ENCODE measurements around the gene ALG9.
A peak's percentile ranks its signal among the peaks of the same experiment; 100 is the strongest.

Gene ALG9

GRCh38 chr11:111765984-111766833, 105.2 kb downstream of the ALG9 start, which contains the start of gene PPP2R1B:
Gene PPP2R1B, minus strand, starts transcription at chr11:111766389. Its CDS starts 28 bp downstream, at chr11:111766361.
- Histone ChIP-seq H2AFZ (ENCODE audit: low read length, unreplicated experiment) (peak within 1 kb of the TSS; percentile 94), H3K79me2 (ENCODE audit: control insufficient read depth, insufficient read depth, low read length, unreplicated experiment) (peaks cover 39% of the 10 kb centered on the region), H3K4me1 (ENCODE audit: control insufficient read depth, insufficient read depth, low read length, unreplicated experiment) (peaks cover 14% of the 10 kb centered on the region)

DNA sequence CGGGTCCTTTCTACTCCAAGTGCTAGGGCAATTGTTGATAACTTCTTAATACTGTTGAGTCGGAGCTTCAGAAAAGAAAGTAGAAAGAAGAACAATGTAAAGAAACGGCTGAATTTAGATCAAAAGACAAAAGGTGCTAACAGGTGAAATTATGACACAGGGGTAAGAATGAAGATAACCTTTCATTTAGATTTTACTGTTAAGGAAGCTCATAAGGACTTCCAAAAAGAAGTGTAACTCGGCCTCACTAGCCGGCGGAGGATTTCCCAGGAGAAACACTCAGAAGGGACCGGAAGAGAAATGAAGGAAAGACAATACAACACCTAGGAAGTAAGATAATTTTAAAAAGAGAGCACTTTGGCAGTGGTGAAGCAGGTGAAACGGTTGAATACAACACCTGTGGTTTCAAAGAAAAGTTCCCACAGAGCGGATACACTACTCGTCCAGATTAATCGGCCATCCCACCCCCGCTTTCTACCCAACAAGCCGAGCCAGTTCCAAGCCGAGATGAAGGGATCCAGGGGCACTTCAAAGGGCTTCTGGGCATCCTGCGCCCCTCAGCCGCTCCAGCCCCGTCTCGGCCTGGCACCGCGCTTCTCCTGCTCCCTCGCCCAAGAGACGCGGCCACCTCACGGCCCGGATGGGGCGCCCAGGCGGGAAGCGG, 105.9 kb downstream of the ALG9 start:
- Histone ChIP-seq H3K27ac (ENCODE audit: low read depth, low read length) (peak overlapping the region; percentile 75; the same call in 1 of the 2 replicates), H3K27me3 (ENCODE audit: insufficient read depth, low read length) (no peaks in the 10 kb centered on the region), H2AFZ (ENCODE audit: low read length, unreplicated experiment) (peak overlapping the region; percentile 93)

More at GRCh38 chr11:111765984-111766833, 105.2 kb downstream of the ALG9 start, which contains the start of gene PPP2R1B:
- peak within 1 kb of the TSS; percentile 75 for H3K27ac ChIP-seq (ENCODE audit: low read depth, low read length)
- H3K27me3 ChIP-seq (ENCODE audit: insufficient read depth, low read length), result no peaks in the 10 kb centered on the region
- H3K4me3 ChIP-seq (ENCODE audit: low read depth, low read length), result peak within 1 kb of the TSS; percentile 90
- H3K36me3 ChIP-seq (ENCODE audit: insufficient read depth, low read length), result peaks cover 7% of the 10 kb centered on the region; the same call in 1 of the 2 replicates

GRCh38 chr11:111764621-111765020, 106.8 kb downstream of the ALG9 start:
- peaks cover 19% of the 10 kb centered on the region for H3K36me3 ChIP-seq (ENCODE audit: insufficient read depth, low read length)
- no peaks in the 10 kb centered on the region for H3K27me3 ChIP-seq (ENCODE audit: insufficient read depth, low read length)
- H2AFZ ChIP-seq (ENCODE audit: low read length, unreplicated experiment), result no peak overlapping the region
- H3K4me3 ChIP-seq (ENCODE audit: low read depth, low read length), result peak overlapping the region; percentile 90
- no peak overlapping the region for H3K27ac ChIP-seq (ENCODE audit: low read depth, low read length)
- H3K79me2 ChIP-seq (ENCODE audit: control insufficient read depth, insufficient read depth, low read length, unreplicated experiment), result peaks cover 41% of the 10 kb centered on the region
- peaks cover 14% of the 10 kb centered on the region for H3K4me1 ChIP-seq (ENCODE audit: control insufficient read depth, insufficient read depth, low read length, unreplicated experiment)

More for the DNA sequence above, 105.9 kb downstream of the ALG9 start:
- H3K36me3 ChIP-seq (ENCODE audit: insufficient read depth, low read length), result peaks cover 14% of the 10 kb centered on the region; the same call in 1 of the 2 replicates
- H3K4me1 ChIP-seq (ENCODE audit: control insufficient read depth, insufficient read depth, low read length, unreplicated experiment), result peaks cover 14% of the 10 kb centered on the region
- H3K4me3 ChIP-seq (ENCODE audit: low read depth, low read length), result peak overlapping the region; percentile 90
- peaks cover 41% of the 10 kb centered on the region for H3K79me2 ChIP-seq (ENCODE audit: control insufficient read depth, insufficient read depth, low read length, unreplicated experiment)

DNA sequence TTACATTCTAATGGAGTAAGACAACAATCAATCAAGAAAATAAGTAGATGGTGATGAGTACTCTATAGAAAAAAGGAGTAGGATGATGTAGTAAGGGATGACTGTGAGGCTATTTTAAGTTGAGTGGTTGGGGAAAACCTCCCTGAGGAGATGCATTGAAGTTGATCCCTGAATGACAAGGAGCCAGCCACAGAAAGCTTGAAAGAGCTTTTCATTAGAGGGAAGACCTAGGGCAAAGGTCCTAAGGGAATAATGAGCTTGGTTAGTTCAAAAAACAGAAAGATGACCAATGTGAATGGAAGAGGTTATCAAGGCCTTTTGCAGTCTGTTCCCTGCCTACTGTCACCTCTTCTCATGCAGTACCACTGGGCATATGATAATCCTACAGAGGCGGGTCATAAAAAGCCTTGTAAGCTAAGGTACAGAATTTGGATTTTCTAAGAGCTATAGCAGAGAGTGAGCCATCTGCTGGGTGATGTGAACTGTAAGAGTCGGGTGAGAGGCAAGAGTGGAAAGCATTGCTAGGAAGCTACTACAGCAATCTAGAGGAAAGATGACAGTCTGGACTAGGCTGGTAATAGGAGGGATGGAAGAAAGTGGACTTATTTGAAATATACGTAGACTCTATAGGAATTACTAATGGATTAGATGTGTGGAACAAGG, 108.3 kb downstream of the ALG9 start:
- peaks cover 28% of the 10 kb centered on the region for H3K36me3 ChIP-seq (ENCODE audit: insufficient read depth, low read length)

GRCh38 chr11:111762526-111762925, 108.9 kb downstream of the ALG9 start:
- peaks cover 14% of the 10 kb centered on the region for H3K4me1 ChIP-seq (ENCODE audit: control insufficient read depth, insufficient read depth, low read length, unreplicated experiment)
- H3K27me3 ChIP-seq (ENCODE audit: insufficient read depth, low read length), result no peaks in the 10 kb centered on the region
- no peak overlapping the region for H2AFZ ChIP-seq (ENCODE audit: low read length, unreplicated experiment)
- H3K27ac ChIP-seq (ENCODE audit: low read depth, low read length), result no peak overlapping the region
- peaks cover 28% of the 10 kb centered on the region for H3K36me3 ChIP-seq (ENCODE audit: insufficient read depth, low read length)
- peaks cover 41% of the 10 kb centered on the region for H3K79me2 ChIP-seq (ENCODE audit: control insufficient read depth, insufficient read depth, low read length, unreplicated experiment)
- H3K4me3 ChIP-seq (ENCODE audit: low read depth, low read length), result no peak overlapping the region

More for the DNA sequence above, 108.3 kb downstream of the ALG9 start:
- Histone ChIP-seq H3K27me3 (ENCODE audit: insufficient read depth, low read length) (no peaks in the 10 kb centered on the region), H3K4me1 (ENCODE audit: control insufficient read depth, insufficient read depth, low read length, unreplicated experiment) (peaks cover 14% of the 10 kb centered on the region), H3K4me3 (ENCODE audit: low read depth, low read length) (no peak overlapping the region), H3K27ac (ENCODE audit: low read depth, low read length) (no peak overlapping the region), H2AFZ (ENCODE audit: low read length, unreplicated experiment) (no peak overlapping the region), H3K79me2 (ENCODE audit: control insufficient read depth, insufficient read depth, low read length, unreplicated experiment) (peaks cover 41% of the 10 kb centered on the region)

- Histone ChIP-seq H3K27me3 (ENCODE audit: insufficient read depth, low read length) (no peaks in the 10 kb centered on the region), H3K4me1 (ENCODE audit: control insufficient read depth, insufficient read depth, low read length, unreplicated experiment) (peaks cover 10% of the 10 kb centered on the region), H3K27ac (ENCODE audit: low read depth, low read length) (no peak overlapping the region), H2AFZ (ENCODE audit: low read length, unreplicated experiment) (no peak overlapping the region), H3K79me2 (ENCODE audit: control insufficient read depth, insufficient read depth, low read length, unreplicated experiment) (peaks cover 40% of the 10 kb centered on the region), H3K36me3 (ENCODE audit: insufficient read depth, low read length) (peaks cover 31% of the 10 kb centered on the region), H3K4me3 (ENCODE audit: low read depth, low read length) (no peak overlapping the region)
Observed at GRCh38 chr11:111761036-111761435, 110.3 kb downstream of the ALG9 start.

GRCh38 chr11:111759778-111760407, 111.5 kb downstream of the ALG9 start:
- H3K79me2 ChIP-seq (ENCODE audit: control insufficient read depth, insufficient read depth, low read length, unreplicated experiment), result peaks cover 29% of the 10 kb centered on the region
- H2AFZ ChIP-seq (ENCODE audit: low read length, unreplicated experiment), result no peak overlapping the region
- no peaks in the 10 kb centered on the region for H3K27me3 ChIP-seq (ENCODE audit: insufficient read depth, low read length)
- peaks cover 9% of the 10 kb centered on the region for H3K4me1 ChIP-seq (ENCODE audit: control insufficient read depth, insufficient read depth, low read length, unreplicated experiment)
- peaks cover 32% of the 10 kb centered on the region for H3K36me3 ChIP-seq (ENCODE audit: insufficient read depth, low read length)
- H3K27ac ChIP-seq (ENCODE audit: low read depth, low read length), result no peak overlapping the region
- H3K4me3 ChIP-seq (ENCODE audit: low read depth, low read length), result no peak overlapping the region

DNA sequence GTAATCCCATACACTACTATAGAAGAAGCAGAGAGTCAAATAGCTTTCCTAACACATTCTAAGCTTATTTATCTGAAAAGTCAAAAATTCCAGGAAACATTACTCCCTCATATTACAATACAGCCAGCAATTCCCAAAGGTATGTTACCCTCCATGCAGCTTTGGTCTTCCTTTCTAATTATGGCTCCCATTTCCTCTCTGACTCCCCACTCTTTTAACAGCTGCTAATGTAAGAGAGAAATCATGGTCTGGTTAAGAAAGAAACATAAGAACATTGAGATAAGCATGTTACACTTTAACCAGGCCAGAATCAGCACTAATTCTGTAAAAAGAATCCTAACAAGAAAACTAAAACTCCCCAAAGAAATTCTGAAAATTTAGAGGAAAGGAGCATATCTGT, 112.0 kb downstream of the ALG9 start:
- Histone ChIP-seq H3K4me1 (ENCODE audit: control insufficient read depth, insufficient read depth, low read length, unreplicated experiment) (peaks cover 4% of the 10 kb centered on the region), H3K79me2 (ENCODE audit: control insufficient read depth, insufficient read depth, low read length, unreplicated experiment) (peaks cover 23% of the 10 kb centered on the region), H2AFZ (ENCODE audit: low read length, unreplicated experiment) (no peak overlapping the region), H3K27ac (ENCODE audit: low read depth, low read length) (no peak overlapping the region), H3K27me3 (ENCODE audit: insufficient read depth, low read length) (no peaks in the 10 kb centered on the region), H3K36me3 (ENCODE audit: insufficient read depth, low read length) (peaks cover 37% of the 10 kb centered on the region), H3K4me3 (ENCODE audit: low read depth, low read length) (no peak overlapping the region)

GRCh38 chr11:111756097-111756496, 115.3 kb downstream of the ALG9 start:
- Histone ChIP-seq H3K36me3 (ENCODE audit: insufficient read depth, low read length) (peaks cover 44% of the 10 kb centered on the region), H3K4me1 (ENCODE audit: control insufficient read depth, insufficient read depth, low read length, unreplicated experiment) (no peaks in the 10 kb centered on the region), H3K4me3 (ENCODE audit: low read depth, low read length) (no peak overlapping the region), H3K27me3 (ENCODE audit: insufficient read depth, low read length) (no peaks in the 10 kb centered on the region), H2AFZ (ENCODE audit: low read length, unreplicated experiment) (no peak overlapping the region), H3K27ac (ENCODE audit: low read depth, low read length) (no peak overlapping the region), H3K79me2 (ENCODE audit: control insufficient read depth, insufficient read depth, low read length, unreplicated experiment) (peaks cover under 1% of the 10 kb centered on the region)

- peaks cover 32% of the 10 kb centered on the region for H3K36me3 ChIP-seq (ENCODE audit: insufficient read depth, low read length)
- no peak overlapping the region for H3K27ac ChIP-seq (ENCODE audit: low read depth, low read length)
- H3K27me3 ChIP-seq (ENCODE audit: insufficient read depth, low read length), result no peaks in the 10 kb centered on the region
- H3K4me1 ChIP-seq (ENCODE audit: control insufficient read depth, insufficient read depth, low read length, unreplicated experiment), result peaks cover 25% of the 10 kb centered on the region
- H3K4me3 ChIP-seq (ENCODE audit: low read depth, low read length), result no peak overlapping the region
- H3K79me2 ChIP-seq (ENCODE audit: control insufficient read depth, insufficient read depth, low read length, unreplicated experiment), result no peaks in the 10 kb centered on the region
- H2AFZ ChIP-seq (ENCODE audit: low read length, unreplicated experiment), result no peak overlapping the region
Observed at GRCh38 chr11:111749646-111750045, 121.7 kb downstream of the ALG9 start.

Data from ACC112 (cell line).